Central memory CD4-positive, alpha-beta T cell (primary cell): ENCODE data around the gene ZNF860.

Source experiments
- DNase-seq: peaks from one replicate; pipeline ENCODE4 v3.0.0; 2022
- total RNA-seq, 3 experiments: gene quantifications; one replicate each; lab custom pipeline; 2026; lab: John Stamatoyannopoulos, UW

The ZNF860 gene
- total RNA-seq: 0 to 1.2 (median 0.11) reads per million in 3 experiments

GRCh38 chr3:31981206-31982181 lies at the start of gene ZNF860, which contains the start of gene OSBPL10:
TSS of gene ZNF860 (plus strand) at chr3:31981750. CDS start at chr3:31989080, 7,330 bp downstream.
TSS of gene OSBPL10 (minus strand) at chr3:31981262. CDS start at chr3:31981179, 83 bp downstream.
- DNase-seq: no peak

GRCh38 chr3:31932990-31933389 lies 48.6 kb upstream of the ZNF860 start:
- no peak for DNase-seq

- DNase-seq: no peak
Observed at GRCh38 chr3:31934018-31934417, 47.5 kb upstream of the ZNF860 start.

- no peak for DNase-seq
Observed at GRCh38 chr3:31934866-31935265, 46.7 kb upstream of the ZNF860 start.

GRCh38 chr3:31936420-31937060 lies 45.0 kb upstream of the ZNF860 start:
- DNase-seq: no peak

GRCh38 chr3:31937225-31937624 lies 44.3 kb upstream of the ZNF860 start:
- DNase-seq: no peak

- DNase-seq: no peak
Observed at GRCh38 chr3:31942446-31942845, 39.1 kb upstream of the ZNF860 start.

- no peak for DNase-seq
Observed at GRCh38 chr3:31943041-31943440, 38.5 kb upstream of the ZNF860 start.

- no peak for DNase-seq
Observed at GRCh38 chr3:31945738-31946052, 35.9 kb upstream of the ZNF860 start.

GRCh38 chr3:31946484-31947081 lies 35.0 kb upstream of the ZNF860 start:
- DNase-seq: no peak

- DNase-seq: no peak
Observed at GRCh38 chr3:31947162-31947561, 34.4 kb upstream of the ZNF860 start.

- DNase-seq: no peak
Observed at GRCh38 chr3:31947671-31948091, 33.9 kb upstream of the ZNF860 start.

GRCh38 chr3:31948280-31948679 lies 33.3 kb upstream of the ZNF860 start:
- no peak for DNase-seq

- DNase-seq: no peak
Observed at GRCh38 chr3:31952205-31952604, 29.3 kb upstream of the ZNF860 start.

- no peak for DNase-seq
Observed at GRCh38 chr3:31953091-31953490, 28.5 kb upstream of the ZNF860 start.

GRCh38 chr3:31953636-31954035 lies 27.9 kb upstream of the ZNF860 start:
- no peak for DNase-seq

- DNase-seq: no peak
Observed at GRCh38 chr3:31955581-31955980, 26.0 kb upstream of the ZNF860 start.

- DNase-seq: no peak
Observed at GRCh38 chr3:31957106-31957505, 24.4 kb upstream of the ZNF860 start.

GRCh38 chr3:31958701-31959152 lies 22.8 kb upstream of the ZNF860 start:
- no peak for DNase-seq

GRCh38 chr3:31959251-31959650 lies 22.3 kb upstream of the ZNF860 start:
- DNase-seq: no peak

- no peak for DNase-seq
Observed at GRCh38 chr3:31959951-31960792, 21.4 kb upstream of the ZNF860 start.

- no peak for DNase-seq
Observed at GRCh38 chr3:31960793-31961431, 20.6 kb upstream of the ZNF860 start.
